ENCODE measurements around the gene CRADD. TPM values are rescaled to one million over a fixed set of nuclear protein-coding genes. Genes with fewer than 3 reads are reported as not detected.
"Not testable (repeated sequence)": the region's sequence is repeated elsewhere in the genome, so short reads cannot be mapped to it uniquely, and the experiment has no call there.

Gene CRADD
- total and polyA plus RNA-seq, 2 of the 4 experiments (the other 2 are of a cell fraction) = 11.1 to 14.0 TPM

GRCh38 chr12:93639406-93639805 lies 37.8 kb upstream of the CRADD start:
- dilution Hi-C loops (cut with HindIII; ENCODE audit: low sequenced_read_pairs, unreplicated experiment) = no loop called here

DNA sequence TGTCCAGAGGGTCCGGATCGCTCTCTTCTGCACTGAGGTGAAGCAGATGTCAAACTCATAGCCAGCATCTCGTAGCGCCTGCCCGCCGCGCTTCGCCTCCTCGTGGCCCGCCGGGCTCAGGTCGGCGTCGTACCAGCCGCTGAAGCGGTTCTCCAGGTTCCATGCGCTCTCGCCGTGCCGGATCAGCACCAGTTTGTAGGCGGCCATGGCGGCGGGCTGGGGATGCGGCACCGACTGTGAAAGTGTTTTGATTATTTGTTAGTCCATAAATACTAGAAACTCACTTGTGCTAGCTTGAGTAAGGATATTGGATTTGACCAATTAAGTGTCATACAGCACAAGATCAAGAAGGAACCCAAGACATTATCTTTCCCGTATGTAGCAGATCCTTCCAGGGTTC lies 35.8 kb upstream of the CRADD start:
- CTCF ChIA-PET; H2BK15ac ChIP-seq (ENCODE audit: low read depth, low read length); H4K5ac ChIP-seq (ENCODE audit: low read depth, low read length); H2AK5ac ChIP-seq (ENCODE audit: low read depth, low read length); H3K56ac ChIP-seq (ENCODE audit: extremely low read depth, insufficient read depth, low read length); H3K9me3 ChIP-seq (ENCODE audit: control insufficient read depth, insufficient read depth, low read length); H2BK5ac ChIP-seq (ENCODE audit: low read depth, low read length, poor library complexity, severe bottlenecking); H2BK120ac ChIP-seq (ENCODE audit: low read depth, low read length); in situ Hi-C loops (cut with MboI; ENCODE audit: low sequenced_read_pairs); H3K4me2 ChIP-seq (ENCODE audit: low read depth, low read length); H3K36me3 ChIP-seq (ENCODE audit: control insufficient read depth, insufficient read depth, low read length); H2AFZ ChIP-seq (replicated peaks; ENCODE audit: low read length, poor library complexity); BruUV-seq (replicated peaks); POLR2A ChIA-PET (ENCODE audit: unreplicated experiment); H3K14ac ChIP-seq (replicated peaks; ENCODE audit: low read depth, low read length); H3K27me3 ChIP-seq (ENCODE audit: control insufficient read depth, insufficient read depth, low read length); H3K4me1 ChIP-seq (ENCODE audit: control insufficient read depth, insufficient read depth, low read length); intact Hi-C loops (cut with micrococcal nuclease); H3K23ac ChIP-seq (ENCODE audit: low read depth, low read length); H4K91ac ChIP-seq (ENCODE audit: insufficient read depth, low read depth, low read length); H2BK20ac ChIP-seq (ENCODE audit: low read depth, low read length); dilution Hi-C loops (cut with HindIII; ENCODE audit: low sequenced_read_pairs, unreplicated experiment); ATAC-seq (ENCODE audit: low read depth); H3K27ac ChIP-seq (ENCODE audit: insufficient read depth, low read length); H4K20me1 ChIP-seq (ENCODE audit: insufficient read depth, low read length); H3K9ac ChIP-seq (ENCODE audit: low read depth, low read length); H2AK9ac ChIP-seq (replicated peaks; ENCODE audit: low read depth, low read length, poor library complexity); H3K9me1 ChIP-seq (ENCODE audit: insufficient read depth, low read length); H3K18ac ChIP-seq (ENCODE audit: low read depth, low read length); H3K4me3 ChIP-seq (ENCODE audit: insufficient read depth, low read depth, low read length); H3K79me1 ChIP-seq (ENCODE audit: low read depth in 1 of 2, low read length in 2 of 2); H3K4ac ChIP-seq (ENCODE audit: low read depth, low read length); DNase-seq; H4K8ac ChIP-seq (ENCODE audit: low read depth in 2 of 2, low read length in 2 of 2): not testable (repeated sequence)
- no CpG with 5 or more reads among the region's 26 CpGs for WGBS, 2 experiments (ENCODE audit: extremely low coverage in 2 of 2, insufficient read length in 1 of 2)

More at GRCh38 chr12:93639406-93639805, 37.8 kb upstream of the CRADD start:
- no peak overlapping the region for H2AK9ac ChIP-seq (replicated peaks; ENCODE audit: low read depth, low read length, poor library complexity)
- H3K27ac ChIP-seq (ENCODE audit: insufficient read depth, low read length) = no peak overlapping the region
- H2AK5ac ChIP-seq (ENCODE audit: low read depth, low read length) = no peak overlapping the region
- H4K91ac ChIP-seq (ENCODE audit: insufficient read depth, low read depth, low read length) = no peak overlapping the region
- no CpG with 5 or more reads among the region's 2 CpGs for whole genome bisulfite sequencing, 2 experiments (ENCODE audit: extremely low coverage in 2 of 2, insufficient read length in 1 of 2)
- DNase-seq (no peak), ATAC-seq (ENCODE audit: low read depth) (no peak)
- H3K79me1 ChIP-seq (ENCODE audit: low read depth in 1 of 2, low read length in 2 of 2) = no peaks in the 10 kb centered on the region
- H3K27me3 ChIP-seq (ENCODE audit: control insufficient read depth, insufficient read depth, low read length) = no peaks in the 10 kb centered on the region
- in situ Hi-C loops (cut with MboI; ENCODE audit: low sequenced_read_pairs) (no loop called here), intact Hi-C loops (cut with micrococcal nuclease) (no loop called here)
- no peak overlapping the region for H3K56ac ChIP-seq (ENCODE audit: extremely low read depth, insufficient read depth, low read length)
- ChIA-PET CTCF (no interaction called here), POLR2A (ENCODE audit: unreplicated experiment) (no interaction called here)
- no peak overlapping the region for H3K4me3 ChIP-seq (ENCODE audit: insufficient read depth, low read depth, low read length)
- no peak overlapping the region for H4K8ac ChIP-seq (ENCODE audit: low read depth in 2 of 2, low read length in 2 of 2)
- peaks cover 2% of the 10 kb centered on the region; the same call in 1 of the 2 replicates for H3K4me1 ChIP-seq (ENCODE audit: control insufficient read depth, insufficient read depth, low read length)
- BruUV-seq (replicated peaks) = no TSS peak
- H4K5ac ChIP-seq (ENCODE audit: low read depth, low read length) = no peak overlapping the region
- no peak overlapping the region for H3K4me2 ChIP-seq (ENCODE audit: low read depth, low read length)
- H2BK15ac ChIP-seq (ENCODE audit: low read depth, low read length) = peak overlapping the region; percentile 38; the same call in 1 of the 3 replicates
- TF ChIP-seq RCOR1 (IDR thresholded peaks at IDR 0.05; ENCODE audit: insufficient replicate concordance, low read length) (no peak), FOS (IDR thresholded peaks at IDR 0.05; ENCODE audit: low read depth, low read length) (no peak), NFE2L2 (IDR thresholded peaks at IDR 0.05; ENCODE audit: low read depth, low read length) (no peak), RAD21 (IDR thresholded peaks at IDR 0.05; ENCODE audit: low read length) (no peak), SMC3 (IDR thresholded peaks at IDR 0.05; ENCODE audit: low read depth, low read length) (no peak), POLR2A (IDR thresholded peaks at IDR 0.05; ENCODE audit: low read depth, low read length) (no peak), MAFK (IDR thresholded peaks at IDR 0.05; ENCODE audit: low read depth, low read length) (no peak), CEBPB (IDR thresholded peaks at IDR 0.05; ENCODE audit: low read depth, low read length) (no peak)
- H3K23ac ChIP-seq (ENCODE audit: low read depth, low read length) = no peak overlapping the region; the same call in 1 of the 2 replicates
- peak overlapping the region; percentile 1; the same call in 1 of the 2 replicates for H3K14ac ChIP-seq (replicated peaks; ENCODE audit: low read depth, low read length)
- H3K36me3 ChIP-seq (ENCODE audit: control insufficient read depth, insufficient read depth, low read length) = no peaks in the 10 kb centered on the region
- no peak overlapping the region for H2BK5ac ChIP-seq (ENCODE audit: low read depth, low read length, poor library complexity, severe bottlenecking)
- H3K9me1 ChIP-seq (ENCODE audit: insufficient read depth, low read length) = no peaks in the 10 kb centered on the region
- no peak overlapping the region for H3K4ac ChIP-seq (ENCODE audit: low read depth, low read length)
- H2BK120ac ChIP-seq (ENCODE audit: low read depth, low read length) = no peak overlapping the region
- H3K18ac ChIP-seq (ENCODE audit: low read depth, low read length) = no peak overlapping the region
- no peak overlapping the region for H3K9ac ChIP-seq (ENCODE audit: low read depth, low read length)
- H2AFZ ChIP-seq (replicated peaks; ENCODE audit: low read length, poor library complexity) = peak overlapping the region; percentile 9
- no peaks in the 10 kb centered on the region for H3K9me3 ChIP-seq (ENCODE audit: control insufficient read depth, insufficient read depth, low read length)
- H2BK20ac ChIP-seq (ENCODE audit: low read depth, low read length) = 0 out of 2 replicates have a peak overlapping the region, but pooled peaks have one; percentile 6
- no peaks in the 10 kb centered on the region for H4K20me1 ChIP-seq (ENCODE audit: insufficient read depth, low read length)

All from IMR-90 (cell line).